Thyroid gland (tissue), 4 donors: ENCODE measurements around the gene NF1. TPM values are rescaled to one million over a fixed set of nuclear protein-coding genes. Genes with fewer than 3 reads are reported as not detected.

Experiments used
- DNase-seq, 2 donors: peaks; one replicate each; pipeline ENCODE4 v3.0.0-alpha.2; 2019
- H3K27ac ChIP-seq, 3 donors: fragments of 200-600 bp; sonication (generic); 1 replicate in 2 of 3; 2 replicates in 1 of 3; pipeline ENCODE4 v1.5.1; 2016 to 2019; ENCODE audit warnings: mild to moderate bottlenecking in 1 of 3, moderate library complexity in 1 of 3
- H3K27me3 ChIP-seq: fragments of 200-600 bp; sonication (generic); one replicate; pipeline ENCODE4 v1.5.1; 2019
- H3K36me3 ChIP-seq, 2 donors: fragments of 200-600 bp; sonication (generic); one replicate each; pipeline ENCODE4 v1.5.1; 2016 to 2019
- H3K4me1 ChIP-seq, 2 donors: fragments of 200-600 bp; sonication (generic); one replicate each; pipeline ENCODE4 v1.5.1; 2017 to 2019
- H3K4me3 ChIP-seq, 3 donors: fragments of 200-600 bp; sonication (generic); replicated peaks in 1 of 3; 1 replicate in 2 of 3; 2 replicates in 1 of 3; pipeline ENCODE4 v1.5.1; 2016; ENCODE audit warnings: mild to moderate bottlenecking in 1 of 3
- H3K9me3 ChIP-seq: fragments of 200-600 bp; sonication (generic); one replicate; pipeline ENCODE4 v1.5.1; 2017
- CTCF ChIP-seq, 6 experiments: fragments of 200-600 bp in 3 of 6; fragments of 450-650 bp in 3 of 6; sonication (generic) in 3 of 6; IDR thresholded peaks; one replicate each; pipeline ENCODE4 v1.5.1; 2016 to 2019; ENCODE audit warnings: antibody characterized with exemption in 6 of 6, mild to moderate bottlenecking in 2 of 6, inconsistent platforms in 1 of 6, moderate library complexity in 1 of 6
- POLR2A ChIP-seq, 2 donors: fragments of 450-650 bp; IDR thresholded peaks; one replicate each; pipeline ENCODE4 v1.6.1; 2017; ENCODE audit warnings: antibody characterized with exemption in 2 of 2, mild to moderate bottlenecking in 2 of 2, moderate library complexity in 1 of 2
- WGBS, 2 donors: methylation state at CpG; one replicate each; pipeline ENCODE4 v1.1.5; 2017; 5-methylcytosine and 5-hydroxymethylcytosine counted together
- intact Hi-C: fragments of 100-400 bp; cut with DNase I; formaldehyde crosslinking; loops from one replicate; pipeline ENCODE4 v1.15.1; 2023
- total RNA-seq, 4 donors: library from RNA; depleted of rRNA; stranded (reverse); fragments of >200 nt; gene quantifications; one replicate each; pipeline ENCODE4 v1.2.3, GENCODE V29; 2016

Gene NF1
- total RNA-seq, 4 donors from 2014 or later = 102 to 208 (median 129) TPM

DNA sequence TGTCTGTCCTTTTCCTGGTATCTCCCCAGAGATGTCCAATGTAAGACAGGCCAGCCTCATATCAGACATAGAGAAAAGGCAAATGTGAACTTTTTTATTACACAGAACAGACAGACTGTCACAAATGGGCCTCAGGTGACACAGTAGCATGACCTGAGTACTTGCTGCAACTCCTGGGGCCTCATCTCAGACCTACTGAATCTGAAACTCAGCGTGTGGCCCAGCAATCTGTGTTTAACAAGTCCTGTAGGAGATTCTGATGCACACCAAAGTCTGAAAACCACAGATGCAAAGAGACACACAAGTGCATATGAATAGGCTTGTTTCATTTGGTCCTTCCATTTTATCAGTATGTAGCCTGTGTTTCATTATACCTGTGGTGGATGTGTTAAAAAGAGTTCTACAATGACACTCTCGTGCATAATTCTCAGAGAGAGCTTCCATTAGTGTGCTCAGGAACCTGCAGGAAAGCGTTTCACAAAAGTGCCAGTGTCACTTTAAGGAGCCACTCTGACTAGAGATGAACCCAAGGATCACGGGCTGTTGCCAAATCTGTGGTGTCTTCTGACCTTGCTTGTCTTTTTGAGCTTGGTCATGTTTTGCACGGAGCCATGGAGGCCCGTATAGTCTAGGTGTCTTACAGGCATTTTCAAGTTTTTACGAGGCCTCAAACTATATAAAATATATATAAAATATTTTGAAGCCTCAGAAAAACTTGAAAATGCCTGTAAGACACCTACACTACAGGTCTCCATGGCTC, 33.8 kb upstream of the NF1 start:
- Histone ChIP-seq H3K36me3 (no peaks in the 10 kb centered on the region), H3K4me3 (no peak overlapping the region), H3K27me3 (no peaks in the 10 kb centered on the region), H3K27ac (no peak overlapping the region), H3K4me1 (no peaks in the 10 kb centered on the region), H3K9me3 (no peaks in the 10 kb centered on the region)
- DNase-seq = no peak
- 86 to 88% methylated on average over 7 of the region's 7 CpGs for WGBS, 2 donors
- intact Hi-C loops = no loop called here
- TF ChIP-seq CTCF (IDR thresholded peaks at IDR 0.05) (no peak), POLR2A (IDR thresholded peaks at IDR 0.05) (no peak)

DNA sequence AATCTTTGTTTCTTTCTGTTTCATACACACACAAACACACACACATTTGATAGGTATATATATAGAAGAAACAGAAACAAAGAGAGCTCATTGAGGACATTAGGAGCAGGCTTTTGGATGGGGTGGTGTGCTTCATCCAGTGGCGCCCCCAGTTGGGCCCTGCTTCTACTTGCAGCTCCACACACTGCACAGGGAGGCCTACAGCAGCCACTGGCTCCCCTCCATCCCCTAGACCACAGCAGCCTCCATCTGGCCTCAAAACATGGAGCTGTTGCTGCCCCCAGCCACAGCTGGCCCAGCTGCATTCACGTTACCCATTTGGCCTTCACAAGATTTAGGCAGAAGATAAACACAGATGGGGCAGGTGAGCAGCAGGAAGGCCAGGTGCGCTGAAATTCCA, 33.1 kb upstream of the NF1 start:
- intact Hi-C loops = no loop called here
- Histone ChIP-seq H3K27me3 (no peaks in the 10 kb centered on the region), H3K9me3 (no peaks in the 10 kb centered on the region), H3K4me1 (no peaks in the 10 kb centered on the region), H3K27ac (no peak overlapping the region), H3K4me3 (no peak overlapping the region), H3K36me3 (no peaks in the 10 kb centered on the region)
- WGBS, 2 donors = 83 to 94% methylated on average over 3 of the region's 3 CpGs
- TF ChIP-seq CTCF (IDR thresholded peaks at IDR 0.05) (no peak), POLR2A (IDR thresholded peaks at IDR 0.05) (no peak)
- no peak for DNase-seq

DNA sequence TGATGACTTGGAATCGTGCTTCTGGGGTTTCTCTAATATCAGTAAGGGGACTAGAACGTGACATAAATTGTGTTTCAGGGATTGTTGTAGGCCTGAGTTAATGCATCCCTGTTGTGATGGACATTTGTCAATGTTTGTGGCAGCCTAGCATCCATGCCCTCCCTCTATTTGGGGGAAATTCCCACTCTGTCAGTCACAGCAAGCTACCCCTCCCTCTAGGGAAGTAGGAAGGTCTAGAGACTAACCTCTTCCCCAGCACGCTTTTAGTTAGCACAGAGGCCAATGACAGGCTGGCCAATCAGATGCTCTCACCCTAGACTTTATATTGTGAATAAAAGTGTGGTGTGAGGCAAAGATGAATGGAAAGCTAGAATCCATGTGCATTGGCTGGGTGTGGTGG, 32.4 kb upstream of the NF1 start:
- intact Hi-C loops = no loop called here
- WGBS, 2 donors = 89 to 93% methylated on average over 3 of the region's 3 CpGs

GRCh38 chr17:31064707-31065106, 30.1 kb upstream of the NF1 start:
- Histone ChIP-seq H3K36me3 (no peaks in the 10 kb centered on the region), H3K4me3 (no peak overlapping the region), H3K27me3 (no peaks in the 10 kb centered on the region), H3K4me1 (peaks cover 5 to 12% of the 10 kb centered on the region in 2 donors), H3K9me3 (no peaks in the 10 kb centered on the region), H3K27ac (no peak overlapping the region)
- TF ChIP-seq CTCF (IDR thresholded peaks at IDR 0.05) (no peak), POLR2A (IDR thresholded peaks at IDR 0.05) (no peak)
- DNase-seq = no peak
- intact Hi-C loops = no loop called here
- WGBS, 2 donors = 89 to 94% methylated on average over 2 of the region's 2 CpGs

More for the DNA sequence above, 32.4 kb upstream of the NF1 start:
- Histone ChIP-seq H3K4me1 (peaks cover 0 to under 1% of the 10 kb centered on the region in 2 donors), H3K27me3 (no peaks in the 10 kb centered on the region), H3K36me3 (no peaks in the 10 kb centered on the region), H3K4me3 (no peak overlapping the region), H3K9me3 (no peaks in the 10 kb centered on the region), H3K27ac (no peak overlapping the region)
- DNase-seq = no peak
- TF ChIP-seq POLR2A (IDR thresholded peaks at IDR 0.05) (no peak), CTCF (IDR thresholded peaks at IDR 0.05) (no peak)

GRCh38 chr17:31067691-31068184, 27.0 kb upstream of the NF1 start:
- Histone ChIP-seq H3K27me3 (no peaks in the 10 kb centered on the region), H3K27ac (peak overlapping the region in 2 of 3 donors; percentile 43 to 50), H3K4me1 (peaks cover 5 to 12% of the 10 kb centered on the region in 2 donors), H3K9me3 (no peaks in the 10 kb centered on the region), H3K4me3 (no peak overlapping the region), H3K36me3 (no peaks in the 10 kb centered on the region)
- DNase-seq = no peak
- no peak for TF ChIP-seq POLR2A (IDR thresholded peaks at IDR 0.05)
- no peak for TF ChIP-seq CTCF (IDR thresholded peaks at IDR 0.05)
- intact Hi-C loops = no loop called here
- 61 to 68% methylated on average over 2 of the region's 2 CpGs for WGBS, 2 donors
